Liver (tissue), 9 donors: Measurements from ENCODE around the gene KAZN. TPM values are rescaled to one million over a fixed set of nuclear protein-coding genes. Genes with fewer than 3 reads are reported as not detected.
A peak's percentile ranks its signal among the peaks of the same experiment; 100 is the strongest.

ENCODE experiments used
- DNase-seq: peaks from one replicate; pipeline ENCODE4 v3.0.0-alpha.2; 2017; ENCODE audit warnings: low spot score
- H3K27ac ChIP-seq, 2 donors: one replicate each; pipeline ENCODE4 v1.7.0; 2013; ENCODE audit warnings: inconsistent platforms in 2 of 2, low read length in 2 of 2, control low read depth in 1 of 2, low read depth in 1 of 2, mild to moderate bottlenecking in 1 of 2
- H3K27me3 ChIP-seq, 4 donors: one replicate each; pipeline versions ENCODE4 v1.6.1 to v1.7.0; 2013; ENCODE audit warnings: low read length in 3 of 4, inconsistent platforms in 1 of 4, mild to moderate bottlenecking in 1 of 4, moderate library complexity in 1 of 4; ENCODE audit not compliant: control insufficient read depth in 4 of 4, insufficient read depth in 4 of 4
- H3K36me3 ChIP-seq, 4 donors: one replicate each; pipeline versions ENCODE4 v1.6.1 to v1.7.0; 2013; ENCODE audit warnings: low read length in 3 of 4, mild to moderate bottlenecking in 3 of 4, low read depth in 1 of 4, moderate library complexity in 1 of 4; ENCODE audit not compliant: control insufficient read depth in 4 of 4, insufficient read depth in 3 of 4
- H3K4me1 ChIP-seq, 4 donors: one replicate each; pipeline versions ENCODE4 v1.6.1 to v1.7.0; 2013; ENCODE audit warnings: low read length in 3 of 4, mild to moderate bottlenecking in 3 of 4, moderate library complexity in 1 of 4; ENCODE audit not compliant: control insufficient read depth in 4 of 4, insufficient read depth in 4 of 4
- H3K4me3 ChIP-seq, 3 donors: one replicate each; pipeline versions ENCODE4 v1.6.1 to v1.7.0; 2013; ENCODE audit warnings: low read length in 3 of 3, control low read depth in 1 of 3, low read depth in 1 of 3, mild to moderate bottlenecking in 1 of 3
- H3K9ac ChIP-seq, 2 donors: one replicate each; pipeline ENCODE4 v1.7.0; 2013; ENCODE audit warnings: low read length in 2 of 2, mild to moderate bottlenecking in 2 of 2, moderate library complexity in 2 of 2, control low read depth in 1 of 2, low read depth in 1 of 2
- H3K9me3 ChIP-seq, 4 donors: one replicate each; pipeline versions ENCODE4 v1.6.1 to v1.7.0; 2013; ENCODE audit warnings: low read length in 3 of 4; ENCODE audit not compliant: control insufficient read depth in 4 of 4
- FOXA1 ChIP-seq: IDR thresholded peaks from 2 replicates; pipeline ENCODE4 v1.6.1; 2016; ENCODE audit warnings: antibody characterized with exemption
- FOXA2 ChIP-seq: IDR thresholded peaks from 2 replicates; pipeline ENCODE4 v1.6.1; 2016; ENCODE audit warnings: antibody characterized with exemption
- GABPA ChIP-seq, 2 donors: IDR thresholded peaks in 1 of 2; conservative IDR thresholded peaks in 1 of 2; 2 replicates each; pipeline ENCODE4 v1.6.1; 2016; ENCODE audit warnings: antibody characterized with exemption in 2 of 2, mild to moderate bottlenecking in 1 of 2, moderate library complexity in 1 of 2
- JUND ChIP-seq, 2 donors: IDR thresholded peaks; 2 replicates each; pipeline ENCODE4 v1.6.1; 2016; ENCODE audit warnings: antibody characterized with exemption in 2 of 2
- NR2F2 ChIP-seq: IDR thresholded peaks from 2 replicates; pipeline ENCODE4 v1.6.1; 2016; ENCODE audit warnings: antibody characterized with exemption
- RAD21 ChIP-seq, 2 donors: IDR thresholded peaks; 2 replicates each; pipeline ENCODE4 v1.6.1; 2016; ENCODE audit warnings: antibody characterized with exemption in 2 of 2, mild to moderate bottlenecking in 2 of 2
- RXRA ChIP-seq, 2 donors: IDR thresholded peaks; 2 replicates each; pipeline ENCODE4 v1.6.1; 2017 to 2018; ENCODE audit warnings: antibody characterized with exemption in 2 of 2, mild to moderate bottlenecking in 1 of 2
- SP1 ChIP-seq: IDR thresholded peaks from 2 replicates; pipeline ENCODE4 v1.6.1; 2018; ENCODE audit warnings: antibody characterized with exemption, mild to moderate bottlenecking
- TAF1 ChIP-seq: conservative IDR thresholded peaks from 2 replicates; pipeline ENCODE4 v1.6.1; 2016; ENCODE audit warnings: antibody characterized with exemption, mild to moderate bottlenecking
- YY1 ChIP-seq: IDR thresholded peaks from 2 replicates; pipeline ENCODE4 v1.6.1; 2016; ENCODE audit warnings: antibody characterized with exemption, mild to moderate bottlenecking
- WGBS: extraction: QIAGEN DNeasy Blood & Tissue Kit; methylation state at CpG from one replicate; pipeline ENCODE4 v1.1.7; 2013; 5-methylcytosine and 5-hydroxymethylcytosine counted together
- polyA plus RNA-seq, 2 donors: library from polyadenylated mRNA; stranded (reverse) in 1 of 2; unstranded in 1 of 2; fragments of 200-250 nt in 1 of 2; fragments of >200 nt in 1 of 2; fragmentation: Nextera tagmentation in 1 of 2; extraction: Ambion mirVana in 1 of 2; gene quantifications; one replicate each; pipeline versions ENCODE4 v1.2.1 to v1.2.3, GENCODE V29; 2013 to 2015
- total RNA-seq, 2 donors: library from RNA; depleted of rRNA; stranded (reverse); fragments of >200 nt; gene quantifications; one replicate each; pipeline ENCODE4 v1.2.3, GENCODE V29; 2014
- TF ChIP-seq, protein P1 (sequence below): IDR thresholded peaks from 2 replicates; pipeline ENCODE4 v1.6.1; 2016; ENCODE audit warnings: antibody characterized with exemption
- TF ChIP-seq, protein P2 (sequence below): IDR thresholded peaks from 2 replicates; pipeline ENCODE4 v1.6.1; 2016; ENCODE audit warnings: antibody characterized with exemption
- TF ChIP-seq, protein P3 (sequence below): IDR thresholded peaks from 2 replicates; pipeline ENCODE4 v1.6.1; 2016; ENCODE audit warnings: antibody characterized with exemption
- TF ChIP-seq, protein P4 (sequence below): fragments of 150-350 bp; IDR thresholded peaks from 2 replicates; pipeline ENCODE4 v1.5.1; 2017; ENCODE audit warnings: improper control_type of control experiment, low read depth, low read length; ENCODE audit not compliant: missing input control
- donor health status: healthy.
- donor health status: healthy.
- donor health status: healthy.
- donor health status: healthy.
- donor health status: healthy.

KAZN gene
- total and polyA plus RNA-seq, 4 donors = 1.9 to 6.9 (median 2.4) TPM

DNA sequence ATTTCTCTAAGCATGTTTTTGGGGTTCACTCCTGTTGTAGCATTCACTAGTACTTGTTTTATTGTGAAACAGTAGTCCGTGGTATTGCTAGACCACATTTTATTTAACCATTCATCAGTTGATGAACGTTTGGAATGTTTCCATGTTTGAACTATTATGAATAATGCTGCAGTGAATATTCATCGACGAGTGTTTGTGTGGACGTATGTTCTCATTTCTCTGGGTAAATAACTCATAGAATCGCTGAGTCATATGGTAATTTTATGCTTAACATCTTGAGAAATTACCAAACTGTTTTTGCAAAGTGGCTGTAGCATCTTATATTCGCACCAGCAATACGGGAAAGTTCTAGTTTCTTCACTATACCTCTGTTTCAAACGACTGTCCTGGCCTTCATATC, 28.0 kb upstream of the KAZN start:
- Histone ChIP-seq H3K27me3 (peaks cover 0 to 6% (median 0%) of the 10 kb centered on the region in 4 donors), H3K4me1 (no peaks in the 10 kb centered on the region), H3K4me3 (no peak overlapping the region), H3K27ac (no peak overlapping the region), H3K36me3 (no peaks in the 10 kb centered on the region), H3K9ac (no peak overlapping the region), H3K9me3 (peaks cover 0 to 4% (median 2%) of the 10 kb centered on the region in 4 donors)
- 75% methylated on average over 9 of the region's 9 CpGs for WGBS
- TF ChIP-seq NR2F2 (no peak), FOXA2 (no peak), TAF1 (no peak), RXRA (IDR thresholded peaks at IDR 0.05) (no peak), SP1 (no peak), JUND (IDR thresholded peaks at IDR 0.05) (no peak), GABPA (IDR thresholded peaks at IDR 0.05 in 1 of 2, conservative IDR thresholded peaks at IDR 0.05 in 1 of 2) (no peak), FOXA1 (no peak)
- TF ChIP-seq, protein P1, sequence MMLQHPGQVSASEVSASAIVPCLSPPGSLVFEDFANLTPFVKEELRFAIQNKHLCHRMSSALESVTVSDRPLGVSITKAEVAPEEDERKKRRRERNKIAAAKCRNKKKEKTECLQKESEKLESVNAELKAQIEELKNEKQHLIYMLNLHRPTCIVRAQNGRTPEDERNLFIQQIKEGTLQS = no peak
- TF ChIP-seq, protein P2, sequence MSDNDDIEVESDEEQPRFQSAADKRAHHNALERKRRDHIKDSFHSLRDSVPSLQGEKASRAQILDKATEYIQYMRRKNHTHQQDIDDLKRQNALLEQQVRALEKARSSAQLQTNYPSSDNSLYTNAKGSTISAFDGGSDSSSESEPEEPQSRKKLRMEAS = no peak
- TF ChIP-seq, protein P3, sequence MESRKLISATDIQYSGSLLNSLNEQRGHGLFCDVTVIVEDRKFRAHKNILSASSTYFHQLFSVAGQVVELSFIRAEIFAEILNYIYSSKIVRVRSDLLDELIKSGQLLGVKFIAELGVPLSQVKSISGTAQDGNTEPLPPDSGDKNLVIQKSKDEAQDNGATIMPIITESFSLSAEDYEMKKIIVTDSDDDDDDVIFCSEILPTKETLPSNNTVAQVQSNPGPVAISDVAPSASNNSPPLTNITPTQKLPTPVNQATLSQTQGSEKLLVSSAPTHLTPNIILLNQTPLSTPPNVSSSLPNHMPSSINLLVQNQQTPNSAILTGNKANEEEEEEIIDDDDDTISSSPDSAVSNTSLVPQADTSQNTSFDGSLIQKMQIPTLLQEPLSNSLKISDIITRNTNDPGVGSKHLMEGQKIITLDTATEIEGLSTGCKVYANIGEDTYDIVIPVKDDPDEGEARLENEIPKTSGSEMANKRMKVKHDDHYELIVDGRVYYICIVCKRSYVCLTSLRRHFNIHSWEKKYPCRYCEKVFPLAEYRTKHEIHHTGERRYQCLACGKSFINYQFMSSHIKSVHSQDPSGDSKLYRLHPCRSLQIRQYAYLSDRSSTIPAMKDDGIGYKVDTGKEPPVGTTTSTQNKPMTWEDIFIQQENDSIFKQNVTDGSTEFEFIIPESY = no peak
- DNase-seq = no peak

DNA sequence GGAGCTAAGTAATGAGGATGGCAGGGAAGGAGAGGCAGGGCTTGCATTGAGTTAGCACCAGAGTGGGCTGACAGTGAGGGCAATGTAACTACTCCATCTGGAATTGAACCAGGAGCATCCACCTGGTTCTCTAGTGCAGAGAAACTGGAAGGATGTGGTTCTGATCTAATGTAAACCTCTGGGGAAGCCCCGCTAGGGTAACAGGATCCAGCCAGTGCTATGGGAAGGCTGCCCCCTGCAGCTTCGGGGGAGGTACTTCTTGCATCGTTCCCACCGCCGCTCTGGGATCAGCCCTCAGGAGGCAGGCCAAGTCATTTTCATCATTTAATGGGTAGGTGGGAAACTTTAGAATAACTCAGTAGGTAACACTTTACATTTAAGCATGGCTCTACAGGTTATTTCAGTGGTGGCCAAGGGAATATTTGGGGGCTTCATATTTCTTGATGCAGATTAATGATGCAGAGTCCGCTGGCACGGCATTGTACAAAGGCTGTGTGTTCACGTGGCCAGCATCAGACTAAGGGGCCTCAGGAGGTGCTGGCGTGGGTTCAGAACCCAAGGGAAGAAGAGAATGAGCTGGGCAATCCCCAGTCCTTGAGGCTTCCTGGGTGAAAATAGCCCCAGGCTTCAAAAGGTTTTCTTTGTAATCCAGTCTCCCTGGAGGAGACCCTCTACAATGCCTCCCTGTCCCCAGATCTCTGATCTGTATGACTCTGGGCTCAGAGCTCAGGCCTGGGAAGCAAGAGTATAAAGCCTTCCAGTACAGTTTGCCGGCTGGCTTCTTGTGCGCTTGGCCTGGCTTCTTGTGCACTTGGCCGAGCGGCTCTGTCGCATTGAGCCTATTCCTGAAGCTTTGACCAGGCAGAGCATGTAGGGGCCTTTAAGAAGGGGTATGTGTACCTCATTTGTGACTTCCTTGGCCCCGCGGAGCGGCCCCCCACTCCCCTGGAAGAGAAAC, 26.4 kb upstream of the KAZN start:
- no peak overlapping the region for H3K9ac ChIP-seq
- TF ChIP-seq YY1 (no peak), RAD21 (IDR thresholded peaks at IDR 0.05) (peak; percentile 40 to 56)
- TF ChIP-seq, protein P4, sequence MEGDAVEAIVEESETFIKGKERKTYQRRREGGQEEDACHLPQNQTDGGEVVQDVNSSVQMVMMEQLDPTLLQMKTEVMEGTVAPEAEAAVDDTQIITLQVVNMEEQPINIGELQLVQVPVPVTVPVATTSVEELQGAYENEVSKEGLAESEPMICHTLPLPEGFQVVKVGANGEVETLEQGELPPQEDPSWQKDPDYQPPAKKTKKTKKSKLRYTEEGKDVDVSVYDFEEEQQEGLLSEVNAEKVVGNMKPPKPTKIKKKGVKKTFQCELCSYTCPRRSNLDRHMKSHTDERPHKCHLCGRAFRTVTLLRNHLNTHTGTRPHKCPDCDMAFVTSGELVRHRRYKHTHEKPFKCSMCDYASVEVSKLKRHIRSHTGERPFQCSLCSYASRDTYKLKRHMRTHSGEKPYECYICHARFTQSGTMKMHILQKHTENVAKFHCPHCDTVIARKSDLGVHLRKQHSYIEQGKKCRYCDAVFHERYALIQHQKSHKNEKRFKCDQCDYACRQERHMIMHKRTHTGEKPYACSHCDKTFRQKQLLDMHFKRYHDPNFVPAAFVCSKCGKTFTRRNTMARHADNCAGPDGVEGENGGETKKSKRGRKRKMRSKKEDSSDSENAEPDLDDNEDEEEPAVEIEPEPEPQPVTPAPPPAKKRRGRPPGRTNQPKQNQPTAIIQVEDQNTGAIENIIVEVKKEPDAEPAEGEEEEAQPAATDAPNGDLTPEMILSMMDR = peak; percentile 13
- H3K4me1 ChIP-seq = no peaks in the 10 kb centered on the region
- 81% methylated on average over 17 of the region's 17 CpGs for WGBS
- H3K9me3 ChIP-seq = peaks cover 0 to 4% (median 0%) of the 10 kb centered on the region in 4 donors
- no peak overlapping the region for H3K4me3 ChIP-seq
- no peaks in the 10 kb centered on the region for H3K36me3 ChIP-seq
- peaks cover 0 to 6% (median 0%) of the 10 kb centered on the region in 4 donors for H3K27me3 ChIP-seq
- no peak for DNase-seq
- no peak overlapping the region for H3K27ac ChIP-seq
